Sigmoid colon (tissue), 4 donors: Measurements from ENCODE around the gene METRNL.

Experiments
- CTCF ChIP-seq, 4 experiments: fragments of 450-650 bp in 3 of 4; fragments of 200-600 bp in 1 of 4; IDR thresholded peaks; one replicate each; pipeline ENCODE4 v1.5.1; 2016 to 2019; ENCODE audit warnings: antibody characterized with exemption in 4 of 4, mild to moderate bottlenecking in 3 of 4, moderate library complexity in 2 of 4
- POLR2AphosphoS5 ChIP-seq, 4 donors: sonication (generic); formaldehyde crosslinking; IDR thresholded peaks; one replicate each; pipeline ENCODE4 v1.6.1; 2017; ENCODE audit warnings: antibody characterized with exemption in 4 of 4

GRCh38 chr17:83053739-83054451 is 25.5 kb upstream of the METRNL start:
- no peak for TF ChIP-seq CTCF (IDR thresholded peaks at IDR 0.05)
- TF ChIP-seq POLR2AphosphoS5 (IDR thresholded peaks at IDR 0.05) = peak in 1 of 4 donors; percentile 45
